Putamen (tissue), 1 donor: ENCODE measurements around the gene U2AF1L4.
"Not testable (repeated sequence)": the region's sequence is repeated elsewhere in the genome, so short reads cannot be mapped to it uniquely, and the experiment has no call there.

Experiments
- DNase-seq: peaks from one replicate; pipeline ENCODE4 v3.0.0-alpha.2; 2016; ENCODE audit warnings: low spot score

The U2AF1L4 gene

DNA sequence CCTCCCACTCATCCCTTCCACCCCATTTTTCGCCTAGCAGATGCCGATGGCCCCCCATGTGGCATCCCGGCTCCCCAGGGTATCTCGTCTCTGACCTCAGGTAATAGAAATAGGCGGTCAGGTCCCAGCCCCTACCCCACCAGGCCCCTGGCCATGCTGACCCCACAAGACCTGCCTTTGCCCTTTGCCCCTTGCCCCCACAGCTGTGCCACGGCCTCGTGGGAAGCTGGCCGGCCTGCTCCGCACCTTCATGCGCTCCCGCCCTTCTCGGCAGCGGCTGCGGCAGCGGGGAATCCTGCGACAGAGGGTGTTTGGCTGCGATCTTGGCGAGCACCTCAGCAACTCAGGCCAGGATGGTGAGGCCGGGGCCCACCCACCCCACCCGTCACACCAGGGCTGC lies 35.5 kb upstream of the U2AF1L4 start:
- DNase-seq: no peak

DNA sequence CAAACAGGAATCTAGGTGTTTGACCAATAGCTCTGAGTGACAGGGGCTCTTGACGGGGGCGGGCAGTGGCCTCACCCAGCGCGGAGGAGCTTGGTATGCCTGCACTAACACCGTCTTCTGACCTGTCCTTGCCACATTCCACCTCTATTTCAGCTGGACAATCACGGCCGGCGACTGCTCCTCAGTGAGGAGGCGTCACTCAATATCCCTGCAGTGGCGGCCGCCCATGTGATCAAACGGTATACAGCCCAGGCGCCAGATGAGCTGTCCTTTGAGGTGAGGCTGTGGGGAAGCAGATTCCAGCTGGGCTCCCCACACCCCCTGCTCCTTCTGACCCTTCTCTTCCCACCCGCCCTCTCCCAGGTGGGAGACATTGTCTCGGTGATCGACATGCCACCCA lies 34.8 kb upstream of the U2AF1L4 start:
- DNase-seq: no peak

DNA sequence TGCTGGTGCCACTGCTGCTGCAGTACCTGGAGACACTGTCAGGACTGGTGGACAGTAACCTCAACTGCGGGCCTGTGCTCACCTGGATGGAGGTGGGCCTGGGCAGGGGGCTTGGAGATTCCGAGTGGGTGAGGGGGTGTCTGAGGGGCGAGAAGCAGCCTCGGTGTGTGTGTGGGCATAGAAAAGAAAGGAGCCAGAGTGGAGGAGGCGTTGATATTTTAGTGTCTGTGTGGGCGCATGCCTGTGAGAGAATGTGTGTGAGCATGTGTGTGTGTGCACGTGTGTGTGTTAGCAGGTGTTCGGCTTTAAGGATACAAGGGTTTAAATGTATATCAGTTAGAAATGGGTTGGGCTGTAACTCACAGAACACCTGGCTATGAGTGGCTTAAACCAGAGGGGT lies 33.8 kb upstream of the U2AF1L4 start:
- DNase-seq: peak; percentile 63

DNA sequence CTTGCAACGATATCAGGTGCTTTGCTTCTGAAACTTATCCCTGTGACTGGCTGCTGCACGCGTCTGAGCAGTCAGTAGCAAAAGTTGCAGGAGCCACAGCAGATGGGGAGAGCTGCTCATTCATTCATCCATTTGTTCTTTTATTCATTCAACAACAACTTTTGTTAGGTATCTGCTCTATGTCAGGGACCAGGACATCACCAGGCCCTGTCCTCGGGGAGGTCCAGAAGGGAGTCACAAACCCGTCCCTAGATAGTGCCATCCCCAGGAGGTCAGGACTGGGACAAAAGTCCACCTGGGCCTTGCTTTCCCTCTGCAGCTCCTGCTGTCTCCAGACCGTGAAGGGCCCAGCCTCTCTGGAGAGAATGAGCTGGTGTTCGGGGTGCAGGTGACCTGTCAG lies 32.7 kb upstream of the U2AF1L4 start:
- DNase-seq: no peak

DNA sequence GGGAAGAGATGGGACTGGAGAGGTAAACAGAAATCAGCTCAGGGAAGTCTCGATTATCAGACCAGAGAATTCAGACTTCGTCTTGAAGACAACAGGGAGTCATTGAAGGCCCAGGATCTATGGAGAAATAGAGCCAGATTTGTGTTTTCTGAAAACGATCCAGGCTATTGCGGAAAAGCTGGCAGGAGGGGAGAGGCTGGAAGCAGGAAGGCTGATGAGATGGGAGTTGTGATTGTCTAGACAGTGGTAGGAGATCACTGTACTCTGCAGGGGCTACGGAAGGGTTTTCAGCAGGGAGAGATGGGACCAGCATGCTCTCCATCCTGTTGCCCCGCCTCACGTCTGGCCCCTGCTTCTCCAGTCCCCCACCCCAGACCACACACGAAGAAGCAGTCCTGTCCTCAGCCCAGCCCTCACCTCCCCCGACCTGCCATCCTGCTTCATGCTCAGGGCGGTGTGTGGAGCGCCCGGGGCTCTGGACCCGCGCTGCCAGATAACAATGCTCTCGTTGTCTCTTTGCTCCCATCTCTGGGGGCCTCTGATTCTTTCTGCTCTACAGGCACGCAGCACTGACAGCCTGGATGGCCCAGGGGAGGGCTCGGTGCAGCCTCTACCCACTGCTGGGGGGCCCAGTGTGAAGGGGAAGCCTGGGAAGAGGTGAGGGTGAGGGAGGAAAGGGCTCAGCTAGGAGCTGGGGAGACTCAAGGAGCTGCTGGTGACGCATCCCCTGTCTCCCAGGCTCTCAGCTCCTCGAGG lies 32.0 kb upstream of the U2AF1L4 start:
- peak; percentile 49 for DNase-seq

DNA sequence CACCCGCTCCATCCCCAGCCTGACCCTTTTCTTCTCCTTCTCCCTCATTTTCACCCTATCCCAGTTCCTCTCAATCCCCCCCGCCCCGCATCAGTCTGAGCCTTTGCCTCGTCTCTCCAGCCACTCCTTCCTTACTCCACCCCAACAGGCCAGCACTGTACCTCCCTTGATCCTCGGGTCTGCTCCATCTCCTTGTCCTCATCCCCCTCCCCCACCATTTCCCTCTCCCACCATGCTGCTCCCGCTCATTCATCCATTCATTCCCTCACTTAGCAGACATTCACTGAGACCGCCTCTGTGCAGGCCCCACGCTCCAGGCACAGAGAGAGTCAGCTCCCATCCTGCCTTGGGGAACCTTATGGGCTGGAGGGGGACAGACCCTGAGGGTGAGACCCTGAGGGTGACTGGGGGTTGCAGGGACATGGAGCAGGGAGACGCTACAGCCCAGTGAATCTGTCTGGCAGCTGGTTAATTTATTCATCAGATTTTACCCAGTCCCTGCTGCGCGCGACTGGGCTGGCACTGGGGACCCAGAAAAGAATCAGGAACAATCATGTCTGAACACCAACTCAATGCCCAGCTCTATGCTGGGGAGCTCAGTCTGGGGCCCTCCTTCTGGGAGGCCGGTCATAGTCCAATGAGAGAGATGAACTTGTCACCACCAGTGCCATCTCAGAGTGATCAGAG lies 31.0 kb upstream of the U2AF1L4 start:
- no peak for DNase-seq

DNA sequence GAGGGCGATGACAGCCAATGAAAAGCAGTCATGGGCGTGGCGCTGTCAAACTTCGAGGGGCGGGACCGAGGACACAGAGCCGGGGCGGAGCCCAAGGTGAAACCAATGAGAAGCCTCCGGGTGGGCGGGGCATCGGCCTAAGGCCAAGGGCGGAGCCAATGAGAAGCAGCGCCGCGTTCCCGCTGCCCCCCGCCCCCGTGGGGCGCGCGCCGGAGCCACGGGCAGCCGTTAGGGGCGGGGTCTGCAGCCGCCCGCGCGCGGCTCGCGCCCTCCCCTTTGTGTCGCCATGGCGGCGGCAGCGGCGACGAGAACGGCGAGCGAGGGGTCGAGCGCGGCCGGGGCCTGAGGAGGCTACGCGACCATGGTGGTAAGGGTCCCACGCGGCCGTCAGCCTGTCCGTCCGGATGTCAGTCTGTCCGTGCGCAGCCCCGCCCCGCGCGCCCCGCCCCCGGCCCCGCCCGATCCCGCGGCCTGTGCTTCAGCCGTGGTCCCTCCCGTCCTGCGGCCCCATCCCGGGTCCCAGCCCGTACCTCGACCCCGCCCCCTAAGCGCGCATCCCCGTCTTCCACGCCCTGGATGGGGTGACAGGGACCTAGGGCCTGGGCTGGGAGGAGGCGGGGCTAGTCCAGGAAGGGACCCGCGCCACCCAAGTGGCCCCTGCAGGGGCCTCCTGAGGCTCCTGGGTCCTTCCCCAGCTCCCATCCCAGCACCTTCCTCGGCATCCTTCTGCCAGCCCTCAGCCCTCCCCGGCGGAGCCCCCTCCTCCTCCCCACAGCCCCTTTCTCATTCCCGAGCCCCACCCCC lies 30.3 kb upstream of the U2AF1L4 start, which contains the start of gene ARHGAP33:
Gene ARHGAP33 (plus strand): TSS at position 267 of the 804 bp plus-strand sequence. CDS start 95 bp downstream, at position 362.
- peak; percentile 97 for DNase-seq

DNA sequence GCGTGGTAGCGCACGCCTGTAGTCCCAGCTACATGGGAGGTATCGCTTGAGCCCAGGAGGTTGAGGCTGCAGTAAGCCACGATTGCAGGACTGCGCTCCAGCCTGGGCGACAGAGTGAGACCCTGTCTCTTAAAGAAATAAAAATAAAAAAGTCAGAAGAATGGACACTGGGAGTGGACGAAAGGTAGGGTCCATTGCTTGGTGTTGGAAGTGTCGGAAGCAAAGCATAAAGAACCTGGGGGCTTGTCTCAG lies 29.8 kb upstream of the U2AF1L4 start:
- no peak for DNase-seq

DNA sequence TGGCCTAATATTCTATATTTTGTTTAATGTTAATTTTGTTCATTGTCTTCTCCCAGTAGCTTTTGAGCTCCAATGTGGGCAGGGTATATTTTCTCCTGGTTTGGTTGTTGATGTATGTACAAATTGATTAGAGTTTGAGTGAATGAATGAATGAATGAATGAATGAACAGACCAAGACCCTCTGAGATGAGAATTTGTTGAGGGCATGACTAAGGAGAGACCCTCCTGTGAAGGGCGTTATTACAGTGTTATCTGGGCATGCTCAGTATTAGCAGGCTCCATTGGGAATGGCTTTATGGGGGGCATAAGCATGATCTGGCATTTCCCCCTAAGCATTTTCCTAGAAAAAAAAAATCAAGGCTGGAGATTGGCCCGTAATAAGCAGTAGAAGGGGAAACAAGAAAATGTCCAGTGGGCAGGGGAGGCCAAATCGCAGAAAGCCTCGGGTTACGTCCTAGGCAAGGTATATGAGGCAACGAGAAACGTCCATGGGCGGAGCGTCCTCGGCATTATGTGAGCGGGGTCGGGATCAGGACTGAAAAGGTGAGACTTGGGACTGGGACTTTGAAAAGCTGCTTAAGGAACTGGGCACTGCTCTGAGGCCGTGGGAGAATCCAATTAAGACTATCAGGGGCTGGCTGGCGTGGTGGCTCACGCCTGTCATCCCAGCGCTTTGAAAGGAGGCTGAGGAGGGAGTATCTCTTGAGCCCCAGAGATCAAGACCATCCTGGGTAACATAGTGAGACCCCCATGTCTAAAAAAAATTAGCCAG lies 29.2 kb upstream of the U2AF1L4 start:
- DNase-seq: no peak

DNA sequence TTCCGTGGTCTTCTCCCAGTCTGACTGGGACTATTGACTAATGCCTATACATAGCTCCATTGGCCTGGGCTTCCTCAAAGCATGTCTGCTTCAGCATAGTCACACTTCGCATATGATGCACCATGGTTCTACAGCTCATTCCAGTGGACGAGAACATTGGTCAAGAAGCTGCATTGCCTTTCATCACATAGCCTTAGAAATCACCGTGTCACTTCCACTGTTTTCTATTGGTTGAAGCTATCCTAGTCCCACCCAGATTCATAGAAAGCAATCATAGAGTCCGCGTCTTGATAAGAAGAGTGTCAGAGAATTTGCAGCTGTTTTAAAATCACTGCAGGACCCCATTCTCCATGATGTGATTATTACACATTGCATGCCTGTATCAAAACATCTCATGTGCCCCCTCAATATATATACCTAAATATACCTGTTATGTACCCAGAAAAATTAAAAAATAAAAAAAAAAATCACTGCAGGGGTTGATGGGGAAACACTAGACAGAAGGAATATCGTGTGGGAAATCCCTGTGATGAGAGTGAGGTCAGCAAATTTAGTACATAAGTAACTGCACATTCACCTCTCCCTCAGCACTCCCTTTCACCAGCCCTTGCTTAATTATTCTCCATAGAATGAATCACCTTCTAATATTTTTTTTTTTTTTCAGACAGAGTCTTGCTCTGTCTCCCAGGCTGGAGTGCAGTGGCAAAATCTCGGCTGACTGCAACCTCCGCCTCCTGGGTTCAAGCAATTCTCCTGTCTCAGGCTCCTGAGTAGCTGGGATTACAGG lies 28.0 kb upstream of the U2AF1L4 start:
- no peak for DNase-seq

DNA sequence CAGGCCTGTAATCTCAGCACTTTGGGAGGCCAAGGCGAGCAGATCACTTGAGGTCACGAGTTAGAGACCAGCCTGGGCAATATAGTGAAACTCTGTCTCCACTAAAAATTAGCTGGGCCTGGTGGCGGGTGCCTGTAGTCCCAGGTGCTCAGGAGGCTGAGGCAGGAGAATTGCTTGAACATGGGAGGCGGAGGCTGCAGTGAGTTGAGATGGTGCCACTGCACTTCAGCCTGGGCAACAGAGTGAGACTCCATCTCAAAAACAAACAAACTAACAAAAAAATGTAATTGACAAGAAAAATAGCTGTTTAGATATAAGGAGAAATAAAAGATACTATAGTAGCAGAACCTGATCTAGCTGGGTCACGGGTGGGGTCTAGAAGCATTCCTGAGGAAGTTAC lies 27.1 kb upstream of the U2AF1L4 start:
- DNase-seq: not testable (repeated sequence)

DNA sequence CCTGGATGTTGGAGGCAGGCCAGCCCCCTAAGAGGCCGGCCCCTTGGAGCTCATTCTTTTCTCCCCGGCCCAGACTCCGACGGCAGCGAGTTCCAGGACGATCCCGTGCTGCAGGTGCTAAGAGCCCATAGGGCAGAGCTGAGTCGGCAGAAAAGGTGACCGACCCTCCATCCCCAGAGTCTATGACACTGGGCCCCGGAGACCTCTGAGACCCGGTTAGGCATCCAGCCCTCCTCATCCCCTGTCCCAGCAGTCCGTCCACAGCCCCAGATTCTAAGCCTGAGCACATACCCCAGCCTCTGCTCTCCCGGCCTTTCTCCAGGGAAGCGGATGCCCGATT lies 22.8 kb upstream of the U2AF1L4 start:
- no peak for DNase-seq

DNA sequence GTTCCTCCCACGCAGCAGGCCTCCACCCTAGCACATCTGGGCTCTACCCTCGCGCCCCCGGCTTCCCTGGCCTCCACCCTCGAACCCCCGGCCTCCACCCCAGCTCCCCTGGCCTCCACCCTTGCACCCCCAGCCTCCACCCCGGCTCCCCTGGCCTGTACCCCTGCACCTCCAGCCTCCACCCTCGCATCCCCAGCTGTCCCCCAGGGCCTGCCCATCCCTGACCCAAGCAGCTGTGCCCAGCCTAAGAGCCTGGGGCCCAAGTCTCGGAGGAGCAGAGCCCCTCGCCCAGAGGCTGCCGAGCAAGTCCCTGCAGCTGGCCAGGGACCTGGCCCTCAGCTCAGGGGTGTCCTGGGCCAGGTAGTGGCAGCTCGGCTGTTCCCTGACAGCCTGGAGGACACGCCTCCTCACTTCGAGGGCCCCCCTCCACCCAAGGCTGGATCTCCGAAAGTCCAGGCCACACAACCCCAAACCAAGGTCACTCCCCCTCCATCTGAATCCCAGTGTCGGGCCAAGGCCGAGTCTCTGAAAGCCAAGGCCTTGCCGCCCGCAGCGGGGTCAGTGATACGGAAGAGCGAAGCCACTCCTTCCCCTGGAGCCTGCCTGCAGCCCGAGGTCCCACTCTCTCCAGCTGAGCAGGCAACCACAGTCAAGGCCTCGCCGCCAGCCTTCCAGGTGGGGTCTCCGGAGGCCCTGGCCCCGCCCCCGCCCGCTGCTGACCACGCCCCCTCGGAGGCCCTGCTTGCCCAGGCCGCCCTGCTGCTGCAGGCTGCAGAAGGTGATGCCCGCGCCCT lies 22.3 kb upstream of the U2AF1L4 start:
- DNase-seq: no peak

DNA sequence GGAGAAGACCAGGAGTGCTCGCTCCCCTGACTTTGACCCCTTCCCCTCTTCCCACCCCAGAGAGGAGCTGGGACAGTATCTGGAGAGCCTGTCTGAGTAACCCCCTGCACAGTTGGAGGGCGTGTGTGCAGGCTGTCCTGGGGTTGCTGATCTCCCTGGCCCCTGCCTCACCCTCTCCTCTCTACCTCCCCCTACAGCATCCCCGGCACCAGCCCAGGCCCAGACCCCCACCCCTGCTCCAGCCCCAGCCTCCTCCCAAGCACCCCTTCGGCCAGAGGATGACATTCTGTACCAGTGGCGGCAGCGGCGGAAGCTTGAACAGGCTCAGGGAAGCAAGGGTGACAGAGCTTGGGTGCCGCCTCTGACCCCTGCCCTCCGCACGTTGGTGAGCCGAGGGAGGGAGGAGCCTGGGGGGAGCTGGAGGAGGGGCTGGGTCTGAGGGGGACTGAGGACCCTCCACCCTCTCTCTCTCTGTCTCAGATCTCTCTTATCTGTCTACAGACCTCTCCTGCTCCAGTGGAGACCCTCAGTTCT lies 21.4 kb upstream of the U2AF1L4 start:
- no peak for DNase-seq

DNA sequence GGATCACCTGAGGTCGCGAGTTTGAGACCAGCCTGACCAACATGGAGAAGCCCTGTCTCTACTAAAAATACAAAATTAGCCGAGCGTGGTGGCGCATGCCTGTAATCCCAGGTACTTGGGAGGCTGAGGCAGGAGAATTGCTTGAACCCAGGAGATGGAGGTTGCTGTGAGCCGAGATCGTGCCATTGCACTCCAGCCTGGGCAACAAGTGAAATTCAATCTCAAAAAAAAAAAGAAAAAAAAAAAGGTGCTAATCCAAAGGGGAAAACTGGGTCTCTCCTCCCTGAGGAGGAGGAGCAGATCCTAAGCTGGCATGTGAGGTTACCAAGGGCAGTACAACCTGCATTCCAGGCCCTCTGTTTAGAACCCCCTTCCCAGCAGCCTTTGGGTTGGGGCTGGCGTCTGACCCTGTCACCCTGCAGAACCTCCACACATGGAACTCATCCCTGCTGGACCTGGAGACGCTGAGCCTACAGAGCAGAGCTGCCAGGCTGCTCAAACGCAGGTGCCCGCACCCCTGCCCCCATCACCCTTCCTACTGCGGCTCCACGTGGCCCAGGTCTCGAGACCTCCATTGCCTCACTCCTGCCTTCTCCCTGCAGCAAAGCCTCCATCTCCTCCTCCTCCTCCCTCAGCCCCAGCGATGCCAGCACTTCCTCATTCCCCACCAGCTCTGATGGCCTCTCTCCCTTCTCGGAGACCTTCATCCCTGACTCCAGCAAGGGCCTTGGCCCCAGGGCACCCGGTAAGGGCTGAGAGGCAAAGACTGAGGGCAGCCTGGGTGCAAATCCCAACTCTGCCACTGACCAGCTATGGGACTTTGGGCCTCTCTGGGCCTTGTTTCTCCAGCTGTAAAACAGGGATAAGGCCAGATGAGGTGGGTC lies 19.5 kb upstream of the U2AF1L4 start:
- no peak for DNase-seq

DNA sequence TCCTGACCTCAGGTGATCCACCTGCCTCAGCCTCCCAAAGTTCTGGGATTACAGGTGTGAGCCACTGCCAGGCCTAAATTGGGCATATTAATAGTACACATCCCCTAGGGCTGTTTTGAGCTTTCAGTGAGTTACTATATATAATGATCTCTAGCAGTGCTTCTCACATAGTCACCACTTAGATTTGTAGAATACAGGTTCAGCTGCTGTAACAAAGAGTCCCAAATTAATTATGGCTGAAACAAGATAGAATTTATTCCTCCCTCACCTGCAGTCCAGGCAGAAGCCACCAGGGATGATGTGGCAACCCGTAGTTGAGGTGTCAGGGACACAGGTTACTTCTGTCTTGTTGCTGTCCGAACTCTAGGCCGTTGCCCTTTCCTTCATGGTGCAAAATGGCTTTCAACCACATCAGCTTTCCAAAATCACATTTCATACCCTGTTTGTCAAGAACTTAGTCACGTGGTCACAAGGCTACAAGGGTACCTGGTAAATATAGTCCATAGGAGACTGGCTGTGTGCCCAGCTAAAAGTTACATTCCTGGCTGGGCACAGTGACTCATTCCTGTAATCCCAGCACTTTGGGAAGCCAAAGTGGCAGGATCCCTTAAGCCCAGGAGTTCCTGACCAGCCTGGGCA lies 15.6 kb upstream of the U2AF1L4 start:
- no peak for DNase-seq

DNA sequence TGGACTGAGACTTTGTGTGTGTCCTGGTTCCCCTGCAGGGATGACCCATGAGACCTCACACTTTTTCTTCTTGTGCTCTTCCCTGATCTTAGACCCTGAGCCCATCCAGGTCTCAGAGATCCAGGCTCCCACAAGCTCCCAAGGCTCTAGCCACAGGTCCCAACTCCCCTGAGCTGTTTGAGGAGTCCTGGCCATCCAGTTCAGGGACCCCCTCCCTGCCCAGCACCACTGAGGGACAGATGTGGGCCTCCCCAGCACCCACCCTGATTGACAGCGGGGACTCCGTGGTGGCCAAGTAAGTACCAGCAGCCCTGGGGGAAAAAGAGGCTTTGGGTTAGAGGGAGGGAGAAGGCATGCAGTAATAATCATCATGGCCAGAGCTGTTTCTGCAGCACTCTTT lies 14.5 kb upstream of the U2AF1L4 start:
- no peak for DNase-seq

DNA sequence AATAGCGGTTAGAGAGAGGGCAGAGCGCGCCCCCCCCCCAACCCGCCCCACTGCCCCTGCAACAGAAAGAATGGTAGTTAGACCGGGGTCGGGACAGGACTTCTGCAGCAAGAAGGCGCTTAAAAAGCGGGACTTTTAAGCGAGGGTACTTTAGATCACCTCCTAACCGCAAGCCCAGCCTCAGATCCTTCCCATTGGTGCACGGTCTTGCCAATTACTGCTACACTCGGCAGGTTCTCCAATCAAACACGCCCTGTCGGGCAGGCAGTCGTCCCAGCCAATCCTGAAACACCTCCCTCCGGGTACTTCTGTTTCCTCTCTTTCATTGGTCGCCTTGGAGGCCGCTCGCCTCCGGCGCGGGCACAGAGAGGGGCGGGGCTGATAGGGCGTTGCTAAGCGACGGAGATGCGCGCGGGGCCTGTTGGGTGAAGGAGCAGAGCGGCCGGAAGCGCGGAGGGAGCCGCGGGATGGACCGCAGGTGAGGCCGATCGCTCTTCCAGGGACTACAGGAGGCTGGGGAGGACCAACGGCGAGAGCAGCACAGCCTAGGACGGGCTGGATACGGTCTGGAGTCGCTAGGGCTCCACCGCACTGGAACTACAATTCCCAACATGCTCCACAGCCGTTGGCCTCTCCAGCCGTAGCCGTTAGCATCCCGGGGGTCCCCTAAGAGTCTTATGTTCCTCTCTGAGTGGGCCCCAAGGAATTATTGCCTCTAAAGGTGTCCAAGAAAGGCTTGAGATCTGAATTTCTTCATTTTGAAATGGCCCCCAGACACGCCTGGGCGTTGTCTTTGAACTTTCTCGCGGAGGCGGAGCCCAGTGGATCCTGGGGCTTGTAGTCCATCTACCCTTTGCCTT lies 12.8 kb upstream of the U2AF1L4 start, which contains the start of gene PROSER3:
Gene PROSER3 (plus strand): TSS at position 428 of the 860 bp plus-strand sequence. CDS start 40 bp downstream, at position 468.
- DNase-seq: peak; percentile 99
